ENCODE measurements around the gene COPZ1.
"Not testable (repeated sequence)": the region's sequence is repeated elsewhere in the genome, so short reads cannot be mapped to it uniquely, and the experiment has no call there.

COPZ1 gene

DNA sequence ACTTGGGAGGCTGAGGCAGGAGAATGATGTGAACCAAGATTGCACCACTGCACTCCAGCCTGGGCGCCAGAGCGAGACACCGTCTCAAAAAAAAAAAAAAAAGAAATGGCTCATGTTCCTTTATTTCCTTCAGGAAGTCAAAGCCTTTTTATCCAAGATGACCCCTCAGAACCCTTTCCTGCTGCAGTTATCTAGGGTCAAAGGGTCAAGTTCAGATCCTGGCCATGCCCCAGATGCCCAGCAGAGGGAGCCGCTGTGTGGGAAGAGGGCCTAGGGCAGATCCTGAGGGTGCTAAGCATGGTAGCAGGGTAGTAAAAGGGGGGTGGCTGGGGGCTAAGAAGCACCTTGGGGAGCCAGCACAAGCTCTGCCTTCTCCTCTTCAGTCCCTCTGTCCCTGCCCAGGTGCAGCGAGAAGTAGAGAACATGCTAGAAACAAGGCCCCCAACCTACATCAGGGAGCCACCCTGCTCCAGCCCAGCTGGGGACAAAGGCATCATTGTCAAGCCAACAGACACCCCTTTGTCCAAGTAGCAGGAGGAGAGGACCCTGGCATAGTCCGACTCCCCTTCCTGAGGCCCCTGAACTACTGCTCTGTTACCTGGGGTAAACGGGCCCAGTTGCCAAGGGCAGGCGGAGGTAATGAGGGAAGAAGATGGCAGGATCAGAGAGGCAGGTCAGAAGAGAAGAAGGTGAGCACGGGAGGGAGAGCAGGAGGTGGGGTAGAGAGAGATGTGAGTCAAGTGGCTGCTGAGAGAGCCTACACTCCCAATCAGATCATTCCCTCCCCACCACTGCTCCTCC lies 30.6 kb upstream of the COPZ1 start:
- in situ Hi-C loops (cut with HindIII; ENCODE audit: low sequenced_read_pairs): loop anchor here (5.0 kb wide), 2 partner anchors 33 to 78 kb away; partner anchors contain the start of gene COPZ1

DNA sequence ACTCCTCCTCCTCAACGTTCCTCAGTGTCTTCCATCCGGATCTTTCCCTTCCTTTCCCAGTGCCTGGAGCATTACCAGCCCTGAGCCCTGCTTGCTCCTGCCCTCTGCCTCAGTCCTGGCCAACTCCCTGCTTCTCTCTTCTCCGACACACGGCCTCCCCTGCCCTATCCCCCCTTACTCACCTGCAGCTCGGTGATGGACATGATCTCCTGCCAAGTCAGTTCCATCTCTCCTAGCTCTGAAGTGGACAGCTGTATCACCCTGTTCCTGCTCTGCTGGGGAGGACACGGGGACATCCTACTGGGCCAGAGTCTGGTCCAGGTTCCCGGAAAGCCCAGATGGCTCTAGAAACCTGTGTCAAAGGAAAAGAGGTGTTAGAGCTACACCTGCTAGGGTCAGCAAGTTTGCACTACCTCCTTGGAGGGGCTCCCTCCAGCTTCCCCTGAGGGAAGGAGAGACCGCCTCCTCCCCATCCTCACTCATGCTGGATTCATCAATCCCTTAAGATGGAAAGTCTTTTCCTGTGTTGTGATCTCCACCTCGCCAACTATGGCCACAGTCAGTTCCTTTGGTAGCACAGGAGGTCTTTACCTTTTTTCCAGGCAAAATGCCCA lies 29.9 kb upstream of the COPZ1 start:
- in situ Hi-C loops (cut with HindIII; ENCODE audit: low sequenced_read_pairs): loop anchor here (5.0 kb wide), 2 partner anchors 32 to 77 kb away; partner anchors contain the start of gene COPZ1

DNA sequence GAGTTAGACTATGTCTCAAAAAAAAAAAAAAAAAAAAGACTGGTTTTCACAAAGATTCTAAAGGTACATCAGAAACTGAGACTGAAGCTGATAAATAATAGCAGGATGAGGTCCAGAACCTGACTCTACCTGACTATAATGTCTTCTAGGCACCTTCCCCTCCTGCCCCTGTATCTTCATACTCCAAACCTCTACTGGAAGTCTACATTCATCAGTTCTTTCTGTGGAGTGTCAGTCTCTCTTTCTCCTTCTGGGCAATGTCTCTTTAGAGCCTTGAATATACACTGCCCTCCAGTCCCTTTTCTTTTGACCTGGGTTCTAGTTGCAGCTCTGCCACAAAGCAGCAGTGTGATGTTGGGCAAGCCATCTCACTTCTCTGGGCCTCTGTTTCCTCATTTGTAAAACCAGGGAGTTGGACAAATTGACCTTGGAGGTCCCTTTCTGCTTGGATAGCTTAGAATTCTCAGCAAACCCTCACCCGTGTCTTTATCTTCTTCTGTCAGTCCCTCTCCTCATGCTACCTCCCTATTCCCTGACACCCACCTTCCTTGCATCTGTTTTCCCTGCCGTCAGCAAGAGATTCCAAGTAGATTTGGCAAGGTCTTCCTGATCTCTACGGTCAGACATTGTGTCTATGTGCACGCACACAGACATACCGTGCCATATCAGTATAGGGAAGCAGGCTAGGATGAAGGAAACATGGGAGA lies 28.4 kb upstream of the COPZ1 start:
- in situ Hi-C loops (cut with HindIII; ENCODE audit: low sequenced_read_pairs): no loop called here

DNA sequence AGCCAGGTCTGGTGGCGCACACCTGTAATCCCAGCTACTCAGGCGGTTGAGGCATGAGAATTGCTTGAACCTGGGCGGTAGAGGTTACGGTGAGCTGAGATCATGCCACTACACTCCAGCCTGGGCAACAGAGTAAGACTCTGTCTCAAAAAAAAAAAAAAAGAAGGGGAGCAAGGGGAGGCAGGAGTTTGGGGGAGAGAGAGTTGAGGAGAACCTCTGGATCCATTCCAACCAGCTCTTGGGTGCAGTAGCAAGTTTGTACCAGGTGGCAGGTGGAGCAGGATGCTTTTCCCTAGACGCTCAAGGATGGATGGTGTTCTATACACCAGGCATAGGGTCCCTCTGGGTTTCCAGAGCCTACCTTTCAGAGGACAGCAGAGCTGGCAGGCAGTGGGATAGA lies 26.0 kb upstream of the COPZ1 start:
- in situ Hi-C loops (cut with HindIII; ENCODE audit: low sequenced_read_pairs): no loop called here

DNA sequence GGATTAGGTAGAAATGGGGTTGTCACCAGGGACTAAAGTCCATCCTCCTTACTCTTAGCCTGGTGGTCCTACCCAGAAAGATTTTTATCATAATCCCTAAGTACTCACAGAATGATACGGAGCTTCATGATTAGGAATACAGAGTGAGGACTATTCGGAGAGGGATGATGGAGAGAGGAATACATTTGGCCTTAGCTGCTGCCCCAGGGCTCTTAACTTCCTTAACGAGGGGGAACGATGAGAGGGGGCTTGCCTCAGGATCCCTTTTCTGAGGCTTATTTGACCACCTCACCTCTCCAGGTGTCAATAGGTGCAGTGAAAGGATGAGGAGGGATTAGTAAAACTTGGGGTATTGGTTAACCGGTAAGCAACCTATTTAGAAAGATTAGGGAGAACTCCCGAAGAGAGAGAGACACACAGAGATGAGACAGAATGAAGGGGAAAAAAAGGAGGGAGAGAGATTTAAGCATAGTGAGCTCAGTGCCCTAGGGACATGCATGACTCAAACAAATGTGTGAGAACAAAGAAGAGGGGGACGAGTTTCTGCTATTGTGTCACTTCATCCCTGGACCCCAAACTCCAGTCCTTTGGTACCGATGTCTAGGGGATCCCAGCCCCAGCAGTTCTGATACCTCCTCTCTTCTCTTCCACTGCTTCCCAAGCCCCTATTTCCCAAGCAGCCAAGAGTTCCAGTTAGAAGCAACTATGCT lies 25.3 kb upstream of the COPZ1 start:
- in situ Hi-C loops (cut with HindIII; ENCODE audit: low sequenced_read_pairs): no loop called here

DNA sequence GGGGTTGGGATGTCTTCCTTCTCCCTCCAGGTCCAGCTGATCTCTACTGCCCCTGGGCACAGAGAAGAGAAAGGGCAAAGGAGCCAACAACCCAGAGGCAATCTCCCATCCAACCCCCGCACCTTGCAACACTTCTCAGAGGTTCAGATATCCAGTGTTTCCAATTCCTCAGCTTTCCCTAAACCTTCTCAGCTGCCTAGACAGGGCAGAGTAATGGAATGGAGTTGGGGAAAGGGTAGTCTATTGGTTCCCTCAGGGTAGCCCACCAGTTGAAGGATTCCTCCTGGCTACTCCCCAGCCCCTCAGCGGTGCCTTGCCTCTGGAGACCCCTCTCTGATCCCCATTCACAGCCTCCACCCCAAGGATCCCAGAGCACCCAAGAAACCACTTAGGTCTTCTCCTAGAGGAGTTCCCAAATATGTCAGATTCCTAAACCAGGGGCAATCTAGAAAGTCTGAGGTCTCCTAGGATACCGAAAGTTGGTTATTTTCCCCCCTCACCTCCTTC lies 24.7 kb upstream of the COPZ1 start:
- in situ Hi-C loops (cut with HindIII; ENCODE audit: low sequenced_read_pairs): no loop called here

DNA sequence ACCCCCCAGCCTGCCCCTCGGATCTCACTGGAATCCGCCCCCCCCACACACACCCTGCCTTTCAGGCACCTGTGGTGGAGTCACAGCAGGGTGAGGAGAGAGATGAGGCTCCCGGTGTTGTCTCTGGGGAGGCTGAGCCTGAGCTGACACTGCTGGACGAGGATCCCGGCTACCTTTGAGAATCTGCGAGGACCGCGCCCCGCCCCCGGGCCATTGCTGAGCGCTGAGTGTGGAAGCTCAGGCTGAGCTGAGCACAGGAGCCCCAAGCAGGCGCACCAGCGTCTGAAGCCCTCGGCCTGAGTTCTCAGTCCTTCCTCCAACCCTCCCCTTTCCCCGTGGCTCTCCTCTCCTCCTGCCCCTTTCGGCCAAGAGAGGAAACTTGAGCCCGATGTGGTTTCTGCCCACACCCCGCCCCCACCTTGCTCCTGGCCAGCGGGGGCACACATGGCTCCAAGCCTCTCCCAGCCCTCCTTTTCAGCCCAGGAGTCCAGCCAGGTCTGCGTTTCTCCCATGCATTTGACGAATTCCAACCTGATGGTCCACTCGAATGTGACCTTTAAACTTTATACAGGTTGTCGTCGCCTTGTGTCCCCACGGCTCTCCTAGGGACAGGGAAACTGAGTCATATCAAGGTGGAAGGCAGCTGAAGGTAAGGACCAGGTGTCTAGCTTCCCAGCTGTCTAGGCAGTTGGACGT lies 24.1 kb upstream of the COPZ1 start, which contains the start of gene NFE2:
TSS of gene NFE2 (minus strand) at position 284 of the 696 bp plus-strand sequence. CDS start 5,767 bp downstream, outside the sequence.
- in situ Hi-C loops (cut with HindIII; ENCODE audit: low sequenced_read_pairs): no loop called here

DNA sequence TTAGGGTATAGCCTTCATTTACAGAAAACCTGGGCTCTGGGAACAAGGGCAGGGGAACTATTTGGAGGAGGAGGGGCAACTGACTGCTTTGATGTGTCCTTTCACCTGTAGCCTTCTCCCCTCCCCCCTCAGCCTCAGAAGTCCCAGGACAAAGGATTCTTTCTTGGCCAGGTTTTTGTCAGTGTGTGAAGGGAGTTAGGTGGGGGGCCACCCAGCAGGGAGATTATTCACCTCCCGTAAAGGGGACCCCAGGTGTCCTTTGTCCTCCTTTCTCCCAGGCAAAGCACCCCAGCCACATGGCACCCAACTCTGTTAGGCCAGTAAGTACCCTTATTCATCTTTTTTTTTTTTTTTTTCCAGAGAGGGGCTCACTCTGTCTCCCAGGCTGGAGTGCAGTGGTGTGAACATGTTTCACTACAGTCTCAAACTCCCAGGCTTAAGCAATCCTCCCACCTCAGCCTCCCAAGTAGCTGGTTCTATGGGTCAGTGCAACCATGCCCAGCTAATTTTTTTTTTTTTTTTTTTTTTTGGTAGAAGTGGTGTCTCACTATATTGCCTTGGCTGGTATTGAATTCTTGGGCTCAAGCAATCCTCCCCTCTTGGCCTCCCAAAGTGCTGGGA lies 23.4 kb upstream of the COPZ1 start:
- in situ Hi-C loops (cut with HindIII; ENCODE audit: low sequenced_read_pairs): no loop called here

DNA sequence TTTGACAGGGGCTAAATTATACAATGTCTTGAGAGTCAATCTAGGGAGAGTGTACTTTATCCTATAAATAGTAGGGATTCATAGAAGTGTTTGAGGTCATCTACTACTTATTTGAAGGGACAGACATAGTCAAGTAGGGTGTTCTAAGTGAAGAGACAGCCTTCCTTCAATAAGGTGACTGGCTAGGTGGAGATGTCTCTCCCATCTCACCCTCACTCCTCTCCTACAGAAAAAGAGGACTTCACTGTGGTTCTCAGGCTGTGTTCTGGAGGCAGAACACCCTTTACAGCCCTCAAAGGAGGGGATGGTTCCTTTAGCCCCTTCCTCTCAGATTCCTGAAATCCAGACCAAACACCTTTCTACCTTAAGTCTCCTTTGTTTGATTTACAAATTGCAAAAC lies 21.3 kb upstream of the COPZ1 start:
- in situ Hi-C loops (cut with HindIII; ENCODE audit: low sequenced_read_pairs): no loop called here

DNA sequence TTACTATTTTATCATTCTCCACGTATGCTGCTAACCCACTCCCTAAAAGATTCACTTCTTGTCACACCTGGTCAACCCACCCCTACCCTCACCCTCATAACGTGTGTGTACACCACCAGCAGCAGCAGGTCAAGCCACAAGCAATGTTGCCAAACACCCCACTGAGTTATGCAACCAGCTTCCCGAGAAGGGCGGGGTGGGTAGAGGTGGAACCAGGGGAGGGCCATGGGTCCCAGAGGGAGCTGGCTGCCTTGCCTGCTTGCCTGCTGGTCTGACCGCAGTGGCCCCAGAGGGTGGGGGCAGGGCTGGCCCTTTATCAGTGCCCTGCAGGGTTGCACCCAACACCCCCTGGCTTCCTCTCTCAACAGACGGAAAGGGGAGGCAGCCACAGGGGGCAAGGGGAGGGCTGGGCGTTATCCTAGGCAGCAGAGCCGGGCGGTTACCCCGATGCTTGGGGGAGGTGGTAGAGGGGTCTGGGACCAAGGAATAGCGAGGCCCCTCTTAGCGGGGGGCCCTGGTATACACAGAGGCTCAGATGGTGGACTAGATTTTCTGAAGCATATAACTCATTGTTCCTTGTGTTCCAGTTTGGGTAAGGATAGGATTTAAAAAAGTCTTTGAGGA lies 20.6 kb upstream of the COPZ1 start:
- in situ Hi-C loops (cut with HindIII; ENCODE audit: low sequenced_read_pairs): no loop called here

DNA sequence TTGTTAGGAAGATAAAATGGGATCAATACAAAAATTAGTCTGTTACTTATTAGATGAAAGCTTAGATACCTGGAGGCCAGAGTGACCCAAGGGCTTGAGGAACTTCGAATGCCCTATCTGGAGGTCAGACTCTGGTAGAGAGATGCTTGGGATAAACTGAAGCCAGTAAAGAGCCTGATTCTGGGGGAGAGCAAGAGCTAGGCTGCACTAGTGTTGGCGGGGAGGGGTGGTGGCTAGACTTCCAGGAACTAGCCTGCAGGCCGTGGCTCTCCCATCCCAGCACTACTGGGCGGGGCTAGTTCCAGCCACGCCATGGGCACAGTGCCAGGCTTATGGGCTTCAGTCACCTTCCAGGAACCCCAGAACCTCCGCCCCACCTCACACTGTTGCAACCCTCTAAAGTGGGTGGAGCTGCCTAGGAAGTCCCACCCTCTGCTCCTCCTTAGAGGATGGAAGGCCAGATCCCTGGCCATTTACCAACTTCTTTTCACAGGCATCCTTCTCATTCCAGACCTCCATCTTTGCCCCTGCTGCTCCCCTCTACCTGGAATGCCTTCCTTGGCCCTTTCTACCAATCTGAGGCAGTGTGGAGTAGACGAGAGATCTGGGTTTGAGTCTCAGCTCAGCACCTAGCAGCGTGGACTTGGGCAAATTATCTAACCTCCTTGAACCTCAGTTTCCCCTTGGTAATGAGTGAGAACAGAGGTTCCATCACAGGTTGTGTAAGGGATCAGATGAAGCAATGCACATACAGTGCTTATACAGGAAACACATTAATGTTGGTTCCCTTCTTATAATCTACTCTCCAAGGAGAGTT lies 17.8 kb upstream of the COPZ1 start:
- in situ Hi-C loops (cut with HindIII; ENCODE audit: low sequenced_read_pairs): no loop called here

DNA sequence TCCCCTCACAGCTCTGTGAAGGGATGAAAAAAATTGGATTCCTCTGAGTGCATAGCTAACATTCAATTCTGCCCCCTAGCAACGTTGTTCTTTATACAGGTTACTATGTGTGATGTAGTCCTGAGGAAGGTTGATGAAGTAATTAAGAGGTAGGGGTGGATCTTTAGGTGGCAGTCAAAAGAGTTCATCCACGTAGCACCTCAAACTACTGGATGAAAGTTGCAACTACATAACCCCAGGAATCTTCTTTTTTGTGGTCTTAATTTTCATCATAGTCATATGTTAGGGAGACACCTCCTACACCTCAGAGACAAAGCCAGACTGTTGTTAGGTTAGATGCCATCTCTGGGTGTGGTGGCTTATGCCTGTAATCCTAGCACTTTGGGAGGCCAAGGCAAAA lies 13.9 kb upstream of the COPZ1 start:
- in situ Hi-C loops (cut with HindIII; ENCODE audit: low sequenced_read_pairs): no loop called here

DNA sequence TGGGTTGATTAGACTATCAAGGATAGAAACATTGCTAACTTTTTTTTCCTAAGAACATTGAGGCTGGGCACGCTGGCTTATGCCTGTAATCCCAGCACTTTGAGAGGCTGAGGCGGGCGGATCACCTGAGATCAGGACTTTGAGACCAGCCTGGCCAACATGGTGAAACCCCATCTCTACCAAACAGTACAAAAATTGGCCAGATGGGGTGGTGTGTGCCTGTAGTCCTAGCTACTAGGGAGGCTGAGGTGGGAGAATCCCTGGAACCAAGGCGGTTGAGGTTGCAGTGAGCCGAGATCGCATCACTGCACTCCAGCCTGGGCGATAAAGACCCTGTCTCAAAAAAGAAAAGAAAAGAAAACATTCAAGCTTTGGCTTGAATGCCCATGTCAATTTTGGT lies 12.6 kb upstream of the COPZ1 start:
- in situ Hi-C loops (cut with HindIII; ENCODE audit: low sequenced_read_pairs): not testable (repeated sequence)

DNA sequence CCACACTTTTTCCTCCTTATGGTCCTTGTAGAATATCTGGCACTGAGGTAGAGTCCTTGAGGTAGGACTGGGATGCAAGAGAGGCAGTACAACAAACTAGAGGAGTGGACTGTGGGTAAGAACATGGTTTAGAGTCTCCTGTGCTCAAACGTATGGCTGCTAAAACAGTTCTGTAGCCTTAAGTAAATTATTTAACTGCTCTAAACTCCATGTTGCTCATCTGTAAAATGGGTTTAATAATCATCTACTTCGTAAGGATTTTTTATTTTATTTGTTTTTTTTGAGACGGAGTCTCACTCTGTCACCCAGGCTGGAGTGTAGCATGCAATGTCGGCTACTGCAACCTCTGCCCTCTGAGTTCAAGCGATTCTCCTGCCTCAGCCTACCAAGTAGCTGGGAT lies 3.6 kb upstream of the COPZ1 start:
- in situ Hi-C loops (cut with HindIII; ENCODE audit: low sequenced_read_pairs): no loop called here

DNA sequence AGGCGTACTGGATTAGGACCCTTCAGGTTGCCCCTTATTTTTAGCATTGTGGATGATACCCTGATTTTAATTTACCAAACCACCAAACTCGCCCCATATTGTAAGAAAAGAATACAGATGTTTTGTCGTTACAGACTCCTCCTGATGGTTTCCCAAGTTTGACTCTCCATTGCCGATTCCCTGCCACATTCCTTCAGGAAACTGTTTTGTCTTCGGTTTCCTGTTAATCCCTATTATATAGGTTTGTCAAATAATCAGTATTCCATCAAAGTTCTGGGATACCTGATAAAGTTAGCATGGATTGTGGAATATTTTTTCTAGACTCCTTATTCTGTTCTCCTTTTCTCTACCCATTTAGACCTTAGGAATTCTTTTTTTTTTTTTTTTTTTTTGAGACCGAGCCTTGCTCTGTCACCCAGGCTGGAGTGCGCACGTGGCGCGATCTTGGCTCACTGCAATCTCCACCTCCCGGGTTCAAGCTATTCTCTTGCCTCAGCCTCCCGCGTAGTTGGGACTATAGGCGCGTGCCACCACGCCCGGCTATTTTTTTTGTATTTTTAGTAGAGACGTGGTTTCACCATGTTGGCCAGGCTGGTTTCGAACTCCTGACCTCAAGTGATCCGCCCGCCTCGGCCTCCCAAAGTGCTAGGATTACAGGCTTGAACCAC lies 645 bp downstream of the COPZ1 start:
- in situ Hi-C loops (cut with HindIII; ENCODE audit: low sequenced_read_pairs): loop anchor here (5.0 kb wide), 1 partner anchor 33 kb away; no protein-coding TSS in a partner anchor

DNA sequence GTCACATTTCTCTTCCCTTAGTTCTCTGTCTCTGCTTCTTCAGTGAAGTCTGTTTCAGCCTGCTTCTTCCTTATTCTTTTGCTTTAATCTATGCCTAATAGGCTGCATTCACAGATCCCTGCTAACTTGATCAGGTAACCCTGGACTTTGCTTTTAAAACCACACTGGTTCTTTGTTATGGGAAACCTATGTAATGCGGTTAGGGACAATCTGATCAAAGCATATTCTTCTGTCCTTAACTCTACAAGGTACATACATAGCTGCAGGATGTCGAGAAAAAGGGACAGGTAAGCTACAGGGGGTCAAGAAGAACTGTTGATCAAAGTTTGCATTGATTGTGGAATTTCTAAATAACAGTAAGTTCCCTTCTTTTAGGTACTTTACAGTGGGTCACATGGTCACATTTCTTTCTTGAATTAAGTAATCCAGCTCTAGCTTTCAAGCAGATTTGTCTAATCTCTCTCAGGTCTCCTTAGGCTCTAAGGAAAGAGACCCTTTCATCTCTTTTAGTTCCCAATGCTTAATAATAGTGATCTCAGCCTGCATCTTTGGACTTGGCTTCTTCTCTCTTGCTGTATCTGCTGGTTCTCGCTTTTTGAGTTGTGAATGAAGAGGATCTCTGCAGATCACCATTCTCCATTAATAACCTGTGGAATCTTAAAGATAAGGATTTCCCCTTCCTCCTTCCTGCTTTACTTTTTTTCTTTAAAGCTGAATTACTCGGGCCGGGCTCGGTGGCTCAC lies 3.8 kb downstream of the COPZ1 start:
- in situ Hi-C loops (cut with HindIII; ENCODE audit: low sequenced_read_pairs): loop anchor here (5.0 kb wide), 1 partner anchor 36 kb away; no protein-coding TSS in a partner anchor

DNA sequence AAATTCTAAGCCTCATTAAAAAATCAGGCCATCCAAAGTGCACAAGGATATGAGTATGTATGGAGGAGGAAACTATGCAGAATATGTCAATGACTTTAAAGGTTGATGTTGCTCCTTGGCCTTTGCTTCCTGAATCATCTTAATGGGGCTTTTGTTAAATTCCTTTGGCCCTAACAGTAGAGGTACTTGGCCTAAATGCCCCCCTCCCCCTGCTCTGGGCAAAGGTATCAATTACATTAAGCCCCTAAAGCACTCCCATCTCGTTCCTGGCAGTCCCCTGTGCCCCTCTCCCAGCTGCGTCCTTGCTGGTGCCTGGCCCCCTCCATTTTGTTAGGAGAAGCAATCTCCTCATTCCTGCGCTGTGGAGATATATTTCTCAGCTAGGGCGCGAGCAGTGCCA lies 4.8 kb downstream of the COPZ1 start:
- in situ Hi-C loops (cut with HindIII; ENCODE audit: low sequenced_read_pairs): loop anchor here (5.0 kb wide), 1 partner anchor 37 kb away; no protein-coding TSS in a partner anchor
